GM12875 (cell line): ENCODE data around the gene SPSB1.

ENCODE experiments used
- H3K4me3 ChIP-seq: one replicate; pipeline ENCODE4 v1.5.1; 2011; ENCODE audit warnings: low read depth, low read length, control low read depth
- TF ChIP-seq, protein P1 (sequence below): IDR thresholded peaks from 2 replicates; pipeline ENCODE4 v1.5.1; 2011; ENCODE audit warnings: low read depth, mild to moderate bottlenecking, control low read depth, inconsistent platforms, low read length, moderate library complexity, borderline replicate concordance; ENCODE audit not compliant: insufficient read depth

SPSB1 gene

DNA sequence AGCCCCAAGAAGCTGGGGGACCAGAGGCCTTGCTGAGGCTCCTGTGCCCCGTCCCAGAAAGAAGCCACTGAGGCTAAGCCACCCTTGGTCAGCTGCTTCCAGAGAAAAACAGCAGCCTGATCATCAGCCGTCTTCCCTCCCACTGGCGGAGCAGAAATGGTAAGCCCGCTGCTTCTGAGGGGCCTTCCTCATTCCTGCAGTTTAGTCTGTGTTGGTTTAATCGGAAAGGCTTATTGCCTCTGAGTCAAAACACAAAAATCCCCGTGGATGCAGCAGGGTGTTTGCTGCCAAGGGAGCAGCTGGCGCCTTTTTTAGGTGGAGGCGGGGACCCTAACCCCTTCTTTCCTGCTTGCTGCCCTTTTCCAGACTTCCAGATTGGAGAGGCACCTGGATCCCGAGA, 33.9 kb downstream of the SPSB1 start:
- no peak overlapping the region for H3K4me3 ChIP-seq
- TF ChIP-seq, protein P1, sequence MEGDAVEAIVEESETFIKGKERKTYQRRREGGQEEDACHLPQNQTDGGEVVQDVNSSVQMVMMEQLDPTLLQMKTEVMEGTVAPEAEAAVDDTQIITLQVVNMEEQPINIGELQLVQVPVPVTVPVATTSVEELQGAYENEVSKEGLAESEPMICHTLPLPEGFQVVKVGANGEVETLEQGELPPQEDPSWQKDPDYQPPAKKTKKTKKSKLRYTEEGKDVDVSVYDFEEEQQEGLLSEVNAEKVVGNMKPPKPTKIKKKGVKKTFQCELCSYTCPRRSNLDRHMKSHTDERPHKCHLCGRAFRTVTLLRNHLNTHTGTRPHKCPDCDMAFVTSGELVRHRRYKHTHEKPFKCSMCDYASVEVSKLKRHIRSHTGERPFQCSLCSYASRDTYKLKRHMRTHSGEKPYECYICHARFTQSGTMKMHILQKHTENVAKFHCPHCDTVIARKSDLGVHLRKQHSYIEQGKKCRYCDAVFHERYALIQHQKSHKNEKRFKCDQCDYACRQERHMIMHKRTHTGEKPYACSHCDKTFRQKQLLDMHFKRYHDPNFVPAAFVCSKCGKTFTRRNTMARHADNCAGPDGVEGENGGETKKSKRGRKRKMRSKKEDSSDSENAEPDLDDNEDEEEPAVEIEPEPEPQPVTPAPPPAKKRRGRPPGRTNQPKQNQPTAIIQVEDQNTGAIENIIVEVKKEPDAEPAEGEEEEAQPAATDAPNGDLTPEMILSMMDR, result no peak

DNA sequence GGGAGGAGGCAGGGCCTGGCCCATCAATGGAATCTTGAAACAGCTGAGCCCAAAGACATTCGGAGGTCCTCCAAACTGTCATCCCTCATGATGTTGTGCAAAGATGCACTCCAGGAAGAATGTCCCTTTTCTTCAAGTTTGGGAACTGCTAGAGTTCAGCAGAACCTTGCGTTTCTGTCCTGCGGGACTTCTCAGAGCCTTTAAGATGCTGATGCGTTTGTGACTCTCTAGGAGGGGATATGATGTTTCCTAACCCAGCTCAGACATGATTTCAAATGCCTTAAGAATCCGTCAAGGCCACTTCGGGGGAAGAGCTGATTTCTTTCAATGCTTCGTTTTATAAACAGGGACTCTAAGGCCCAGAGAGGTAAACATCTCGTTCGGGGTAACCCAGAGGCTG, 35.5 kb downstream of the SPSB1 start:
- no peak overlapping the region for H3K4me3 ChIP-seq
- TF ChIP-seq, protein P1, result no peak

DNA sequence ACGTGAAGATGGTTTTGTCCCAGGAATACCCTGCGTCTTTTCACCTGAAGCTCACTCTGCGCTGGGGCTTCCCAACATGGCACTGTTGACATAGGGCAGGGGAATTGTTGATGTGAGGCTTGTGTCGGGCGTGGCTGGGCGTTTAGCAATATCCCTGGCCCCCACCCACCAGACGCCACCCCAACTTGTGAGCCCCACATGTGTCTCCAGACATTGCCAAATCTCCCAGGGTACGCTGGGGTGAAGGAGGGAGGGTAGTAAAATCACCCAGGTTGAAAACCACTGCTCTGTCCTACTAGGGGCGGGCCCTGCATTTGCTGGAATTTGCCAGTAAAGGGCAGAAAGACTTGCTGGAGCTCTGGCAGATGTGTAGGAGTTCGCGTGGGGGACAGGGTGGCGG, 36.0 kb downstream of the SPSB1 start:
- TF ChIP-seq, protein P1, result no peak

DNA sequence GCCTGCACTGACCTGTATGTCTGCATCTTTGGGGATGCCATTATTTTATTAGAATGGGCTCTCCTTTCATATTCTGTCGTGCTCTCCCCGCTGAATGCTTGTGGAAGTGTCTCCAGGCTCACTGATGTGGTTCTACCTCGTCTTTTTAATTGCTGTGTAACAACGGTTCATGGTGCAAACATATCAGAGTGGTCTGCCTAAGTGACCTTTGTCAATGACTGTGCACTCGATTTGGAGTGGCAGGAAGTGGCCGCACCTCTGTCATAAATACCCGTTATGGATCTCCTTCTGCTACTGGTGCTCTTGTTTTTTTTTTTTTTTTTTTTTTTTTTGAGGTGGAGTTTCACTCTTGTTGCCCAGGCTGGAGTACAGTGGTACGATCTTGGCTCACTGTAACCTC, 38.3 kb downstream of the SPSB1 start:
- TF ChIP-seq, protein P1, result no peak
- H3K4me3 ChIP-seq, result no peak overlapping the region

More for the DNA sequence above, 36.0 kb downstream of the SPSB1 start:
- no peak overlapping the region for H3K4me3 ChIP-seq

DNA sequence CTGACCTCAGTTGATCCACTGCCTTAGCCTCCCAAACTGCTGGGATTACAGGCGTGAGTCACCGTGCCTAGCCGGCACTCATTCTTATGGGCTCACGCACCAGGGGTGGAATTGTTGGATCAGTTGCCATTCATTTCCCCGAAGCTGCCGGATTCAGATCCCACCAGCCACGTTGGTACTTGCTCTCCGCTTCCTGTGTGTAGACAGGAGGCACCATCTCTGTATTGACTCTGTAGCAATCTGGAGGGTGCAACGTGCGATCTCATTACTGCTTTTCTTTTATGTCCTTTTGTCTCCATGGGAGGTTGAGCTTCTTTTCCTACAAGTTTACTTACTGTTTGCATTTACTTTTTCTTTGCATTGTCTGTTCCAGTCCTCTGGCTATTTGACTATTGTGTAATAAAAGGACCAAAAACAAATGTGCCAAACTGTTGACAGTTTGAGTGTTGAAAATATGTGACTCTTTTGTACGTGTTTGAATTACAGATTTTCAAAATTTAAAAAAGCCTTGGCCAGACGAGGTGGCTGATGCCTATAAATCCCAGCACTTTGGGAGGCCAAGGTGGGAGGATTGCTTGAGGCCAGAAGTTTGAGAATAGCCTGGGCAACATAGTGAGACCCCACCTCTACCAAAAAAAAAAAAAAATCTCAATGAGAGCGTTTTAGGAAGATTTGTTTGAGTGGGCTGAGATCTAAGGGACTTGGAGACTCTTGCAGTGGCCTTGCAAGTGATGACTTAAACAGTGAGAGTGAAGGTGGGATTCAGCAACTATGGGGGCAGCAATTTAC, 39.1 kb downstream of the SPSB1 start:
- no peak overlapping the region for H3K4me3 ChIP-seq

DNA sequence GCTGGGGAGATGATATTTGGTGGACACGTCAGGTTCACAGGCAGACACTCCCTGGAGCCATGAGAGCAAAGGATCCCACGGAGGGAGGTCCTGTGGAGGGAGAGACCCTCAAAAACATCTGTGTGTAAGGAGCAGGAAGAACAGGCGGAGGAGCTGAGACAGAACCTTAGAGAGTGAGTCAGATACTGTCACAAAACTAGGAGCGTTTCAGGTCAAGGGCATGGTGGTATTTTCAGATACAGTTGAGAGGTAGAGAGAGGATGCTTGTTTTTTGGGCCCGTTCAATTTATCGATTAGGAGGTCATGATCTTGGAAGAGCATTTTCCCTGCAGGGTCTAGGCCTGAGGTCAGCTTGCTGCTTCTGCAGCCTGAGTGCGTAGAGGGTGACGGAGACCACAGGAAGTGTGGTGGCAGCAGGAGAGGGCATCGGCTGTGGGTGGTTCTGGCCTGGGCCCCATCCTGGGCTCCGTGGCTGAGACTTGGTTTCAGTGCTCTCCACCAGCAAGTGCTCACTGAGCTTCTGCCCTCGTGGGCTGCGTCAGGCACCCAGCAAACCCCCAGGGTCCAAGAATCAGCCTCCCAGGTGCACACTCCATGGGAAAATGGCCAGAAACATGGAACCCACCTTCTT, 39.9 kb downstream of the SPSB1 start:
- H3K4me3 ChIP-seq, result no peak overlapping the region
- TF ChIP-seq, protein P1, result no peak

More for the DNA sequence above, 39.1 kb downstream of the SPSB1 start:
- TF ChIP-seq, protein P1, result no peak
